IMR-90 (cell line): Measurements from ENCODE around the gene NFASC. TPM values are rescaled to one million over a fixed set of nuclear protein-coding genes. Genes with fewer than 3 reads are reported as not detected.

Experiments
- ATAC-seq: fragments of 200-7000 bp; cut with Tn5 transposase; 2 replicates; pipeline ENCODE4 v1.9.1; 2020; ENCODE audit warnings: low read depth, mild to moderate bottlenecking, moderate library complexity
- BruUV-seq: library from RNA; stranded (reverse); fragments of 400-500 nt; replicated peaks from 2 replicates; lab custom pipeline; 2021; lab: Mats Ljungman, UMichigan
- CTCF ChIA-PET: fragments of 300-600 bp; formaldehyde crosslinking; extraction: SDS; loops from one replicate; lab custom pipeline; 2021; ENCODE audit warnings: antibody characterized with exemption; lab: Yijun Ruan, JAX
- POLR2A ChIA-PET: fragments of 300-600 bp; sonication (Branson Sonifier 250); formaldehyde crosslinking; loops from one replicate; lab custom pipeline; 2022; ENCODE audit warnings: antibody characterized with exemption; ENCODE audit not compliant: unreplicated experiment; lab: Charles Lee
- DNase-seq: peaks from one replicate; pipeline ENCODE4 v3.0.0; 2013
- H2AFZ ChIP-seq: replicated peaks from 2 replicates; pipeline ENCODE3; 2013; ENCODE audit warnings: low read length, mild to moderate bottlenecking; ENCODE audit not compliant: poor library complexity
- H2AK5ac ChIP-seq: 2 replicates; pipeline ENCODE4 v1.6.1; 2013; ENCODE audit warnings: low read depth, low read length, inconsistent platforms
- H2AK9ac ChIP-seq: replicated peaks from 2 replicates; pipeline ENCODE3; 2013; ENCODE audit warnings: mild to moderate bottlenecking, low read depth, low read length, moderate library complexity; ENCODE audit not compliant: poor library complexity
- H2BK120ac ChIP-seq: 2 replicates; pipeline ENCODE4 v1.6.1; 2013; ENCODE audit warnings: low read depth, low read length, inconsistent platforms
- H2BK15ac ChIP-seq: 3 replicates; pipeline ENCODE4 v1.6.1; 2013; ENCODE audit warnings: low read depth, low read length, inconsistent platforms
- H2BK20ac ChIP-seq: 2 replicates; pipeline ENCODE4 v1.6.1; 2013; ENCODE audit warnings: low read depth, mild to moderate bottlenecking, inconsistent platforms, low read length, moderate library complexity
- H2BK5ac ChIP-seq: 2 replicates; pipeline ENCODE4 v1.6.1; 2013; ENCODE audit warnings: mild to moderate bottlenecking, low read depth, low read length, inconsistent platforms; ENCODE audit not compliant: poor library complexity, severe bottlenecking
- H3K14ac ChIP-seq: replicated peaks from 2 replicates; pipeline ENCODE4 v1.6.1; 2013; ENCODE audit warnings: low read depth, low read length, inconsistent platforms
- H3K18ac ChIP-seq: 2 replicates; pipeline ENCODE4 v1.6.1; 2013; ENCODE audit warnings: low read depth, low read length, control low read depth
- H3K23ac ChIP-seq: 2 replicates; pipeline ENCODE4 v1.6.1; 2013; ENCODE audit warnings: low read depth, low read length, inconsistent platforms
- H3K27ac ChIP-seq: 2 replicates; pipeline ENCODE4 v1.5.1; 2013; ENCODE audit warnings: mild to moderate bottlenecking, control low read depth, low read length; ENCODE audit not compliant: insufficient read depth
- H3K27me3 ChIP-seq: 2 replicates; pipeline ENCODE4 v1.6.1; 2013; ENCODE audit warnings: low read length; ENCODE audit not compliant: control insufficient read depth, insufficient read depth
- H3K36me3 ChIP-seq: 2 replicates; pipeline ENCODE4 v1.6.1; 2013; ENCODE audit warnings: low read length, mixed read lengths; ENCODE audit not compliant: control insufficient read depth, insufficient read depth
- H3K4ac ChIP-seq: 2 replicates; pipeline ENCODE4 v1.6.1; 2013; ENCODE audit warnings: low read depth, low read length, inconsistent platforms
- H3K4me1 ChIP-seq: 2 replicates; pipeline ENCODE4 v1.6.1; 2013; ENCODE audit warnings: low read length, mixed read lengths; ENCODE audit not compliant: control insufficient read depth, insufficient read depth
- H3K4me2 ChIP-seq: 2 replicates; pipeline ENCODE4 v1.6.1; 2013; ENCODE audit warnings: low read depth, mild to moderate bottlenecking, control low read depth, low read length, moderate library complexity
- H3K4me3 ChIP-seq: 2 replicates; pipeline ENCODE4 v1.5.1; 2013; ENCODE audit warnings: low read depth, mild to moderate bottlenecking, control low read depth, low read length, moderate library complexity; ENCODE audit not compliant: insufficient read depth
- H3K56ac ChIP-seq: 2 replicates; pipeline ENCODE4 v1.6.1; 2013; ENCODE audit warnings: low read length, inconsistent platforms; ENCODE audit not compliant: insufficient read depth; ENCODE audit errors: extremely low read depth
- H3K79me1 ChIP-seq, 2 experiments: 2 replicates each; pipeline ENCODE4 v1.6.1; 2013; ENCODE audit warnings: low read length in 2 of 2, inconsistent platforms in 1 of 2, low read depth in 1 of 2
- H3K9ac ChIP-seq: 2 replicates; pipeline ENCODE4 v1.6.1; 2013; ENCODE audit warnings: low read depth, low read length, control low read depth
- H3K9me1 ChIP-seq: 2 replicates; pipeline ENCODE4 v1.6.1; 2013; ENCODE audit warnings: low read length, inconsistent platforms; ENCODE audit not compliant: insufficient read depth
- H3K9me3 ChIP-seq: 2 replicates; pipeline ENCODE4 v1.6.1; 2013; ENCODE audit warnings: low read length; ENCODE audit not compliant: control insufficient read depth, insufficient read depth
- H4K20me1 ChIP-seq: 2 replicates; pipeline ENCODE4 v1.6.1; 2013; ENCODE audit warnings: low read length, inconsistent platforms; ENCODE audit not compliant: insufficient read depth
- H4K5ac ChIP-seq: 2 replicates; pipeline ENCODE4 v1.6.1; 2013; ENCODE audit warnings: mild to moderate bottlenecking, low read depth, low read length, control low read depth
- H4K8ac ChIP-seq, 2 experiments: 2 replicates each; pipeline ENCODE4 v1.6.1; 2013; ENCODE audit warnings: low read depth in 2 of 2, low read length in 2 of 2, control low read depth in 1 of 2, inconsistent platforms in 1 of 2
- H4K91ac ChIP-seq: 2 replicates; pipeline ENCODE4 v1.6.1; 2013; ENCODE audit warnings: low read depth, low read length, inconsistent platforms; ENCODE audit not compliant: insufficient read depth
- BHLHE40 ChIP-seq: fragments of 150-350 bp; IDR thresholded peaks from 2 replicates; pipeline ENCODE4 v1.6.1; 2016; ENCODE audit warnings: mild to moderate bottlenecking, low read depth, low read length
- CEBPB ChIP-seq: IDR thresholded peaks from 2 replicates; pipeline ENCODE4 v1.6.1; 2012; ENCODE audit warnings: low read depth, low read length, improper control_type of control experiment
- CHD1 ChIP-seq: IDR thresholded peaks from 2 replicates; pipeline ENCODE4 v1.6.1; 2012; ENCODE audit warnings: low read depth, low read length, improper control_type of control experiment
- CTCF ChIP-seq: conservative IDR thresholded peaks from 2 replicates; pipeline ENCODE4 v1.5.1; 2012; ENCODE audit warnings: mild to moderate bottlenecking, low read depth, low read length, improper control_type of control experiment
- FOS ChIP-seq: fragments of 150-350 bp; IDR thresholded peaks from 2 replicates; pipeline ENCODE4 v1.6.1; 2016; ENCODE audit warnings: low read depth, low read length
- MAFK ChIP-seq: IDR thresholded peaks from 2 replicates; pipeline ENCODE4 v1.6.1; 2012; ENCODE audit warnings: low read depth, low read length, improper control_type of control experiment
- MAZ ChIP-seq: IDR thresholded peaks from 2 replicates; pipeline ENCODE4 v1.6.1; 2012; ENCODE audit warnings: low read depth, mild to moderate bottlenecking, low read length, improper control_type of control experiment, moderate library complexity, borderline replicate concordance
- MXI1 ChIP-seq: IDR thresholded peaks from 2 replicates; pipeline ENCODE4 v1.6.1; 2012; ENCODE audit warnings: low read depth, mild to moderate bottlenecking, low read length, moderate library complexity, borderline replicate concordance
- NFE2L2 ChIP-seq: fragments of 150-350 bp; IDR thresholded peaks from 2 replicates; pipeline ENCODE4 v1.6.1; 2016; ENCODE audit warnings: low read depth, mild to moderate bottlenecking, low read length
- POLR2A ChIP-seq: IDR thresholded peaks from 2 replicates; pipeline ENCODE4 v1.6.1; 2012; ENCODE audit warnings: mild to moderate bottlenecking, low read depth, low read length
- RAD21 ChIP-seq: IDR thresholded peaks from 2 replicates; pipeline ENCODE4 v1.6.1; 2012; ENCODE audit warnings: low read length, improper control_type of control experiment
- RCOR1 ChIP-seq: IDR thresholded peaks from 2 replicates; pipeline ENCODE4 v1.6.1; 2012; ENCODE audit warnings: mild to moderate bottlenecking, low read length, improper control_type of control experiment; ENCODE audit not compliant: insufficient replicate concordance
- RFX5 ChIP-seq: IDR thresholded peaks from 2 replicates; pipeline ENCODE4 v1.8.0; 2012; ENCODE audit warnings: low read depth, mild to moderate bottlenecking, low read length, moderate library complexity
- SMC3 ChIP-seq: fragments of 150-350 bp; IDR thresholded peaks from 2 replicates; pipeline ENCODE4 v1.6.1; 2016; ENCODE audit warnings: low read depth, mild to moderate bottlenecking, antibody characterized with exemption, low read length, moderate library complexity
- USF2 ChIP-seq: fragments of 150-350 bp; IDR thresholded peaks from 2 replicates; pipeline ENCODE4 v1.6.1; 2017; ENCODE audit warnings: mild to moderate bottlenecking, antibody characterized with exemption, low read length, low read depth
- WGBS, 2 experiments: methylation state at CpG; one replicate each; pipeline versions ENCODE4 v1.1.5 to v1.1.7; 2013; ENCODE audit warnings: missing lambda C conversion rate in 2 of 2; ENCODE audit not compliant: insufficient read length in 1 of 2; ENCODE audit errors: extremely low coverage in 2 of 2; 5-methylcytosine and 5-hydroxymethylcytosine counted together
- dilution Hi-C: fragments of 300-500 bp; cut with HindIII; formaldehyde crosslinking; loops from one replicate; pipeline ENCODE4 v1.14.3; 2018; ENCODE audit warnings: low sequenced_read_pairs; ENCODE audit not compliant: unreplicated experiment
- in situ Hi-C: fragments of 300-500 bp; cut with MboI; formaldehyde crosslinking; loops from 3 replicates; pipeline ENCODE4 v1.14.3; 2019; ENCODE audit warnings: low sequenced_read_pairs, inconsistent platforms, mixed read lengths
- intact Hi-C: fragments of 100-400 bp; cut with micrococcal nuclease; formaldehyde crosslinking; loops from 2 replicates; pipeline ENCODE4 v1.10.0; 2022
- polyA plus RNA-seq, 3 experiments: library from polyadenylated mRNA; depleted of rRNA; stranded (reverse); fragments of >200 nt; gene quantifications; 2 replicates each; pipeline ENCODE4 v1.2.3, GENCODE V29; 2012; ENCODE audit warnings: low replicate concordance in 1 of 3
- total RNA-seq: library from RNA; depleted of rRNA; stranded (reverse); fragments of >200 nt; gene quantifications from 2 replicates; pipeline ENCODE4 v1.2.3, GENCODE V29; 2012

The NFASC gene
- total and polyA plus RNA-seq, 2 of the 4 experiments (the other 2 are of a cell fraction) = 0.18 to 0.79 TPM

GRCh38 chr1:204989266-204990058 is 118.8 kb downstream of the NFASC start:
- Histone ChIP-seq H2AK9ac (peak overlapping the region; percentile 63), H3K4ac (no peak overlapping the region), H3K18ac (no peak overlapping the region), H3K56ac (no peak overlapping the region), H2BK5ac (no peak overlapping the region), H4K20me1 (no peaks in the 10 kb centered on the region), H3K4me3 (no peak overlapping the region), H2BK120ac (no peak overlapping the region), H3K9me3 (no peaks in the 10 kb centered on the region), H3K27ac (no peak overlapping the region), H4K8ac (no peak overlapping the region), H3K23ac (no peak overlapping the region), H3K79me1 (no peaks in the 10 kb centered on the region), H4K91ac (no peak overlapping the region), H3K9ac (no peak overlapping the region), H4K5ac (no peak overlapping the region), H3K36me3 (no peaks in the 10 kb centered on the region), H3K14ac (no peak overlapping the region), H2BK20ac (no peak overlapping the region), H3K4me2 (no peak overlapping the region), H3K9me1 (no peaks in the 10 kb centered on the region), H2AK5ac (no peak overlapping the region), H3K27me3 (peaks cover 47% of the 10 kb centered on the region), H3K4me1 (no peaks in the 10 kb centered on the region), H2AFZ (peak overlapping the region; percentile 61), H2BK15ac (no peak overlapping the region)
- peak; percentile 98 for ATAC-seq
- CTCF ChIA-PET = interaction anchor here (0.6 to 2.8 kb wide), 8 partner anchors 9 to 270 kb away, joined by 3 to 31 read pairs (median 6); no protein-coding TSS in a partner anchor
- in situ Hi-C loops (loop anchor here (5.0 to 10.0 kb wide), 2 partner anchors 73 to 345 kb away; no protein-coding TSS in a partner anchor), dilution Hi-C loops (no loop called here), intact Hi-C loops (loop anchor here (1.0 to 2.0 kb wide), 5 partner anchors 72 to 335 kb away; no protein-coding TSS in a partner anchor)
- DNase-seq = peak; percentile 67
- WGBS, 2 experiments = 23% methylated on average over 6 of the region's 16 CpGs; no CpG with 5 or more reads in 1 of the 2 experiments
- POLR2A ChIA-PET = no interaction called here
- BruUV-seq = no TSS peak
- TF ChIP-seq RAD21 (peak; percentile 97), CTCF (peak; percentile 97), POLR2A (no peak), CHD1 (no peak), MXI1 (no peak), MAZ (peak; percentile 54; the same call in 1 of the 2 replicates), FOS (no peak), RFX5 (no peak), CEBPB (peak; percentile 10; the same call in 1 of the 2 replicates), BHLHE40 (no peak), NFE2L2 (no peak), MAFK (no peak), USF2 (no peak), RCOR1 (peak; percentile 15), SMC3 (peak; percentile 91)
